ENCODE results near the gene IQSEC1.

DNA sequence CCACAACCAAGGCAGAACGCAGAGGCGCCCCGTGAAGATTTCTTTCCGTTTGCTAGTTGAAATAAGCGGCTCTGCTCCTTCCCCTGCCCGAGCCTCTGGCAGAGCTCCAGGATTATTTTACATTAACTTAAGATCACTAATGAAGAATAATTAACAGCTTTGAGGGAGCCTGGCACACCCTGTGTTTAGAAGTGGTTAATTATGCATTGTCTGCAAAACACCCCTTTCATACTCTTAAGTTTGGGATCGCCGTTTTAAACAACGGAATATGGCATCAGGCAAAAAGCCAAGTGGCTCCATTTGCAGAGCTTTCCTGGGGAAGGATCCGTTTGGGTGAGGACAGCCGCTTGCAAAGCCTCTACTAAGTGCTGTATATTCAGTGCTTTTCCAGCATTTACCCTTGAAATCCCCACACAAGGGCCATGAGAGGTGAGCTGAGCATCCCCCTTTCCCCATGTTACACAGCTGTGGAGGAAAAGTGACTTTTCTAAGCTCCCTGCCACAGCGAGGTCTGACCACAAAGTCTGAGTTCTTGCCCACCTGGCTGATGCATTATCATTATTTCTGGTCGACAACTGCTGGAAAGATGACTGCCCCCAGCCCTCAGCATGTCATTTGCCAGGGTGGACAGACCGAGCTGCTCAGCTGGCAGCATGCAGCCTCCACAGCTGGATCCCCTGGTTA, 33.9 kb downstream of the IQSEC1 start:
- TF ChIP-seq SMC3 (IDR thresholded peaks at IDR 0.05; ENCODE audit: borderline replicate concordance, low read length) (no peak), NFIC (IDR thresholded peaks at IDR 0.05; ENCODE audit: low read depth, low read length) (no peak), POLR2A (IDR thresholded peaks at IDR 0.05; ENCODE audit: low read depth, low read length) (no peak), POLR2AphosphoS5 (IDR thresholded peaks at IDR 0.05; ENCODE audit: low read length) (no peak), TAF1 (IDR thresholded peaks at IDR 0.05; ENCODE audit: borderline replicate concordance, low read depth, low read length) (no peak), EZH2 (IDR thresholded peaks at IDR 0.05; ENCODE audit: borderline replicate concordance, control insufficient read depth, low read depth, low read length) (no peak), SP1 (IDR thresholded peaks at IDR 0.05; ENCODE audit: low read depth, low read length) (no peak), TCF12 (IDR thresholded peaks at IDR 0.05; ENCODE audit: low read depth, low read length) (no peak), SPI1 (IDR thresholded peaks at IDR 0.05; ENCODE audit: borderline replicate concordance, insufficient read depth, low read depth, low read length) (no peak), FOXM1 (IDR thresholded peaks at IDR 0.05; ENCODE audit: low read depth, low read length) (no peak), CHD4 (IDR thresholded peaks at IDR 0.05) (no peak), RFX5 (IDR thresholded peaks at IDR 0.05; ENCODE audit: low read depth, low read length) (no peak)
- TF ChIP-seq, protein P1, sequence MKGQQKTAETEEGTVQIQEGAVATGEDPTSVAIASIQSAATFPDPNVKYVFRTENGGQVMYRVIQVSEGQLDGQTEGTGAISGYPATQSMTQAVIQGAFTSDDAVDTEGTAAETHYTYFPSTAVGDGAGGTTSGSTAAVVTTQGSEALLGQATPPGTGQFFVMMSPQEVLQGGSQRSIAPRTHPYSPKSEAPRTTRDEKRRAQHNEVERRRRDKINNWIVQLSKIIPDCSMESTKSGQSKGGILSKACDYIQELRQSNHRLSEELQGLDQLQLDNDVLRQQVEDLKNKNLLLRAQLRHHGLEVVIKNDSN (IDR thresholded peaks at IDR 0.05; ENCODE audit: borderline replicate concordance, extremely low read length, insufficient read depth, low read depth, low read length): no peak
- TF ChIP-seq, protein P2, sequence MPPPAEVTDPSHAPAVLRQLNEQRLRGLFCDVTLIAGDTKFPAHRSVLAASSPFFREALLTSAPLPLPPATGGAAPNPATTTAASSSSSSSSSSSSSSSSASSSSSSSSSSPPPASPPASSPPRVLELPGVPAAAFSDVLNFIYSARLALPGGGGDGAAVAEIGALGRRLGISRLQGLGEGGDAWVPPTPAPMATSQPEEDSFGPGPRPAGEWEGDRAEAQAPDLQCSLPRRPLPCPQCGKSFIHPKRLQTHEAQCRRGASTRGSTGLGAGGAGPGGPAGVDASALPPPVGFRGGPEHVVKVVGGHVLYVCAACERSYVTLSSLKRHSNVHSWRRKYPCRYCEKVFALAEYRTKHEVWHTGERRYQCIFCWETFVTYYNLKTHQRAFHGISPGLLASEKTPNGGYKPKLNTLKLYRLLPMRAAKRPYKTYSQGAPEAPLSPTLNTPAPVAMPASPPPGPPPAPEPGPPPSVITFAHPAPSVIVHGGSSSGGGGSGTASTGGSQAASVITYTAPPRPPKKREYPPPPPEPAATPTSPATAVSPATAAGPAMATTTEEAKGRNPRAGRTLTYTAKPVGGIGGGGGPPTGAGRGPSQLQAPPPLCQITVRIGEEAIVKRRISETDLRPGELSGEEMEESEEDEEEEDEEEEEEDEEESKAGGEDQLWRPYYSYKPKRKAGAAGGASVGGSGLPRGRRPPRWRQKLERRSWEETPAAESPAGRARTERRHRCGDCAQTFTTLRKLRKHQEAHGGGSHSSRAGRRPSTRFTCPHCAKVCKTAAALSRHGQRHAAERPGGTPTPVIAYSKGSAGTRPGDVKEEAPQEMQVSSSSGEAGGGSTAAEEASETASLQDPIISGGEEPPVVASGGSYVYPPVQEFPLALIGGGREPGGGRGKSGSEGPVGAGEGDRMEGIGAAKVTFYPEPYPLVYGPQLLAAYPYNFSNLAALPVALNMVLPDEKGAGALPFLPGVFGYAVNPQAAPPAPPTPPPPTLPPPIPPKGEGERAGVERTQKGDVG (CRISPR knock-in tag; IDR thresholded peaks at IDR 0.05): no peak

Measured in GM12878 (cell line).